GM18907 (cell line): ENCODE results near the gene ZNF414.

Source experiments
- ATAC-seq: cut with Tn5 transposase; IDR thresholded peaks from one replicate; pipeline ENCODE4 v1.9.1; 2021; ENCODE audit warnings: mild to moderate bottlenecking, moderate library complexity; ENCODE audit not compliant: unreplicated experiment

The ZNF414 gene

DNA sequence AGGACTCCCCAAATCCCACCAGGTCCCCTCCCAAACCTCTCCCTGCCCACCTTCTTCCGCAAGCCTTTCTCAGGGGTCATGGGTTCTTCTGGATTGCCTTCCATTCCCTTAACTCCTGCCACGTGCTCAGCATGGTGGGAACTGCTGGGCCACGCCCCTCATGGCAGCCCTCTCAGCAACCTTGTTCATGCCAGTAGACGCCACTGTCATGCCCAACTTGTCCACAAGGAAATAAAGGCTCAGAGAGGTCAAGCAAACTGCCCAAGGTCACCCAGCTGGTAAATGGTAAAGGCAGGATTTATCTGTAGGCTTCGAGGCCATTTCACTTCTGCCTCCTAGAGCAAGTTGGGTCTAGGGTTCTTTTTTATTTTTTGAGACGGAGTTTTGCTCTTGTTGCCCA is 22.4 kb downstream of the ZNF414 start:
- ATAC-seq = no peak

DNA sequence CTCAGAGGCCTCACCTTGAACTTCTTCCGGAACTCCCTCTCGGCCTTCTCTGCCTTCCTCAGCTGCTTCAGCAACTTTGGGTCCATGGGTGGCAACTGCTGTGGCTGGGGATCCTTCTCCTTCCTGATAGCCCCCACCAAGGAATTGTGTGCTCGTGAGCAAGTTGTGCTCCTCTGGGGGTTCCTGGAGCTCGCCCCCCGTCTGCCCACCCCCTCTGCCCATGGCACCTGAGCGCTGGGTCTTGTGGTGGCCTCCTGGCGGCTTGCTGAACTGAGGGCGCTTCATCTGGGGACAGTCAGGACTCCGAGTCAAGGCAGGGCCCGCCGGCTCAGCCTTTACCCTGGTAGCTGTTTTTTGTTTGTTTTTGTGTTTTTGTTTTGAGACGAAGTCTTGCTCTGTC is 23.1 kb downstream of the ZNF414 start:
- ATAC-seq = no peak

DNA sequence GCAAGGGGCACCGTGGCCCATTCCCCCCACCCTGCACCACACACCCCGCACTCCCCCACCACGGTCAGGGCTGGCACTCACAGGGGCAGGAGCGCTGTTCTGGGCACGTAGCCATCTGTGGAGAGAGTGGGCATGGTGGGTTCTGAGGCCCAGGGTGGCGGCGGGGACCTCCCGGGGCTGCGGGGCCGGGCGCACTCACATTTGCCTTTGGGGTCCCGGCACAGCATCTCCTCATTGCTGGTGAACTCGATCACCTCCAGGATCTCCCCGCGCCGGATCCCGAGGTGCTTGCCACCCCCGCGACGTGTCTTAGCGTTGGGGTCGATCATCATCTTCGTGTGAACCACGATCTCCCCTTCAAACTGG is 23.6 kb downstream of the ZNF414 start:
- ATAC-seq = no peak

- ATAC-seq = no peak
These were observed 24.2 kb downstream of the ZNF414 start for GRCh38 chr19:8489561-8490394.

DNA sequence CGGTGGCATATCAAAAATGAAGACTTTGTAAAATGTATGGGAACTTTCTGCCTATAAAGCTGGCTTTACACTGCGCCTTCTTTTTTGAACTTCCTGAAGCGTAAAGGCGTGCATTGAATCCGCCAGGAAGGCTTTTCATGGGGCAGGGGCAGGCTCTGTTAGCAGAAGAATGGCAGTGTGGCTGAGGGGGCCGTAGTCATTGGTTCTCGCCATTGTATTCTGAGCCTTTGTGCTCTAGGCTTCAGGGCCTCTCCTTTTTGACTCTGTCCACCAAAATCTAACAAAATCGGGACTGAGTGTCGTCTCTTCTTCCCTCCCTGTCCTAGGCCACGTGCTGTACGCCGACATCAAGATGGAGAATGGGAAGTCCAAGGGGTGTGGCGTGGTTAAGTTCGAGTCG is 25.6 kb downstream of the ZNF414 start:
- no peak for ATAC-seq

GRCh38 chr19:8487137-8487851 is 26.7 kb downstream of the ZNF414 start:
- ATAC-seq = no peak

GRCh38 chr19:8486661-8487136 is 27.3 kb downstream of the ZNF414 start:
- ATAC-seq = no peak

DNA sequence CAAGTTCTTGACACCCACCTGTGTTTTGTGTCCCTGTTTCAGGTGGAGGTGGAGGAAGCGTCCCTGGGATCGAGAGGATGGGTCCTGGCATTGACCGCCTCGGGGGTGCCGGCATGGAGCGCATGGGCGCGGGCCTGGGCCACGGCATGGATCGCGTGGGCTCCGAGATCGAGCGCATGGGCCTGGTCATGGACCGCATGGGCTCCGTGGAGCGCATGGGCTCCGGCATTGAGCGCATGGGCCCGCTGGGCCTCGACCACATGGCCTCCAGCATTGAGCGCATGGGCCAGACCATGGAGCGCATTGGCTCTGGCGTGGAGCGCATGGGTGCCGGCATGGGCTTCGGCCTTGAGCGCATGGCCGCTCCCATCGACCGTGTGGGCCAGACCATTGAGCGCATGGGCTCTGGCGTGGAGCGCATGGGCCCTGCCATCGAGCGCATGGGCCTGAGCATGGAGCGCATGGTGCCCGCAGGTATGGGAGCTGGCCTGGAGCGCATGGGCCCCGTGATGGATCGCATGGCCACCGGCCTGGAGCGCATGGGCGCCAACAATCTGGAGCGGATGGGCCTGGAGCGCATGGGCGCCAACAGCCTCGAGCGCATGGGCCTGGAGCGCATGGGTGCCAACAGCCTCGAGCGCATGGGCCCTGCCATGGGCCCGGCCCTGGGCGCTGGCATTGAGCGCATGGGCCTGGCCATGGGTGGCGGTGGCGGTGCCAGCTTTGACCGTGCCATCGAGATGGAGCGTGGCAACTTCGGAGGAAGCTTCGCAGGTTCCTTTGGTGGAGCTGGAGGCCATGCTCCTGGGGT is 28.2 kb downstream of the ZNF414 start:
- ATAC-seq = no peak

- no peak for ATAC-seq
These were observed 29.6 kb downstream of the ZNF414 start for GRCh38 chr19:8484331-8484894.

GRCh38 chr19:8483165-8483564 is 30.8 kb downstream of the ZNF414 start:
- no peak for ATAC-seq

DNA sequence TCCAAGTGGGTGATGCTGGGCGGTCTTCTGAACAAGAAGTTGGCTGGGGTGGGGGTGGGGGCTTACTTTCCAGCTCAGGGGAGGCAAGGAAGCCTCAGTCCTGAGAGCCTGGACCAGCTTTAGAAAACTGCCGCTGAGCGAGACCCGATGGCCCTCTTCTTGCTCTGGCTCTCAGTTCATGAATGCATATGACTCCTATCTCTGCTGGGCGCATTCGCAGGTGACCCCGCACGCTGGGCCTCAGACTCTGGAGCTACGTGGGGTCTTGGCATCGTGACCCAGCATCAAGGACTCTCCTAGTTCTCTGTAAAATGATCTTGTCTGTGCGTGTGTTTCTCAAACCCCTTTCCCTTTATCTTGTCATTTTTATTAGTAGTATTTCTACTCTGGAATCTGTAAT is 31.3 kb downstream of the ZNF414 start:
- no peak for ATAC-seq

GRCh38 chr19:8481616-8482015 is 32.4 kb downstream of the ZNF414 start:
- no peak for ATAC-seq

- ATAC-seq = no peak
These were observed 32.8 kb downstream of the ZNF414 start for GRCh38 chr19:8481201-8481600.

DNA sequence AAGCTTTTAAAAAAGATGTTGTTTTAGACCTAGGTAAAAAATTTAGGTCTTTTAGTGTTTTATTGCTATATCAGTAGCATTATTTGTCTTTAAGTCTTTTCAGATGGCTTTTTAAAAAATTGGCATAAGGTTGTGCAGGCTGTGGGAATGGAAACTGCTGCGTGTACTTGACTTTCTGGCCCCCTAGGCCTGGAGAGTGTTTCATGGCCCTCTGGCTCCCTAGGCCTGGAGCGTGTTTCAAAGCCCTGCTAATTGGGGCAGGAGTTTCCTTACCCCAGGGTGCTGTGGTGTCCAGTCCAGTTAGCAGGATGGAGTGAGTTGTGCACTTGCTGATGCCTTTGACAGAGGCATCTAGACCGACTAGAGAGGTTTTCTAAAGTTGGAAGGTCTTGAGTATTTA is 35.4 kb downstream of the ZNF414 start:
- no peak for ATAC-seq

DNA sequence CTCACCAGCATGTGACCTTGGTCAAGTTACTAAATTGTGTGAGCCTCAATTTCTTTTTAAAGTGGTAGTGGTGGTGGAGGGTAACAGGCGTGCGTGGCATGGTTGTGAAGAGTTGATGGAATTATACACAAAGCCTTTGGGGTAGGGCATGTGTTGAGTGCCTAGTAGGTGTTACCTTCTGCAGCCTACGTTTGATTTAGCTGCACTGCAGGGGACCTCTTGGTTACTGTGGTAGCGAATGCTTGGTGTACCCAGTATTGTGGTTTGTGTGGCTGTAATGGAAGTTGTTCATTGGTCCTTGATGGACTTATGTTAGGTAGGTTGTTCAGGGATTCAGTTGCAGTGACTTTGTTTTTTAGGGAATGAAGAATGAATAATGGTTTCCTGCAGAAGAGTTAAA is 36.1 kb downstream of the ZNF414 start:
- no peak for ATAC-seq

- no peak for ATAC-seq
These were observed 37.4 kb downstream of the ZNF414 start for GRCh38 chr19:8476524-8476923.

DNA sequence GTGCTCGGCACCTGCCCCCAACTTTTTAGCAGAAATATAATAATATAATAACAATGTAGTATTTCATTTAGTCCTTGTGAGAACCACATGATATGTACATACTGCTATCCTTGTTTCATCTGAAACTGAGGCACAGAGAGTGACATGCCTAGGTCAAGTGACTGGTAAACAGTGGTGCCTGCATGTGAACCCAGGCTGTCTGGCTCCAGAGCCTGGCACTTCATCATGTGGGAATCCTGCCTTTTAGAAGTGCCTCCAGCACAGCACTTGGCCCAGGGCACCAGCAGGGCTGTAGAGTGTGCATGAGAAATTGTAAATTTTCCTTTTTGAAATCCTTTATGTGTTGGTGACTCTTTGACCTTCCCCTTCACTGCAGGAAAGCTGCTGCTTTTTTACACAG is 39.0 kb downstream of the ZNF414 start:
- ATAC-seq = no peak

DNA sequence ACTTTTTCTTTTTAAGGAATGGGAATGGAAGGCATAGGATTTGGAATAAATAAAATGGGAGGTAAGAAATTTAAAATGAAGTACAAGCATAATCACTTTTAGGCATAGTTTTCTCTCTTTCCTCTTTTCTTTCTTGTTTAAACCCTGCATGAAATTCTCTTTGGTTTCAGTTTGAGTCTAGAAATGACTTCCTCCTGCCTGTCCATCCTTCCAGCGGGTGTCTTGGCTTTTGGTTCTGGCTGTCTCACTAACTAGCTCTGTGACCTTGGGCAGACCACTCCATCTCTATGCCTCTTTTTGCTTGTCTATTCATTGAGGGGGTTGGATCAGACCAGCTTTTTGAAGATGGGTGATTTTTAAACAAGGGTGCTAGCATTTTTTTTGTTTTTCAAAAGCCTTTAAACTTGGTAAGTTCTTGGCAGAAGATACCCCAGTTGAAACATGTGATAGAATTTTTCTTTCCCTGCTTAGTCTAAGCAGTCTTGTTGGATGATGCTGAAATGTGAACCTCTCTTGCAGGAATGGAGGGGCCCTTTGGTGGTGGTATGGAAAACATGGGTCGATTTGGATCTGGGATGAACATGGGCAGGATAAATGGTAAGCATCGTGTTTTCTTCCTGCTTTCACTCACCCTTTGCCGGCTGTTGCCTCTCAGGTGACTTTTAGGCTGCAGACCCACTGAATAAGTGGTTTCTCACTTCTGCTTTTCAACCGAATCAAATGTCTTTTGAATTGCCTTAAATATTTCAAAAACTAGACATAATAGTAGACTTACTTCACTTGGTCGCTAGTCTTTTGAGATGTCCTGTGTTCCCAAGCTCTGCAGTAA is 40.1 kb downstream of the ZNF414 start:
- ATAC-seq = peak; percentile 52

- ATAC-seq = no peak
These were observed 44.2 kb downstream of the ZNF414 start for GRCh38 chr19:8469613-8470368.
